Muscle layer of duodenum (tissue), 2 donors: ENCODE measurements around the gene ECHDC3.

Source experiments
- H3K27ac ChIP-seq: one replicate; pipeline ENCODE4 v1.7.0; 2013; ENCODE audit warnings: mild to moderate bottlenecking, low read length
- H3K27me3 ChIP-seq: one replicate; pipeline ENCODE4 v1.7.0; 2013; ENCODE audit warnings: low read depth, mild to moderate bottlenecking, control low read depth, low read length
- H3K36me3 ChIP-seq, 2 donors: one replicate each; pipeline ENCODE4 v1.7.0; 2013; ENCODE audit warnings: low read length in 2 of 2, control low read depth in 1 of 2, mild to moderate bottlenecking in 1 of 2; ENCODE audit not compliant: insufficient read depth in 2 of 2, control insufficient read depth in 1 of 2
- H3K4me1 ChIP-seq, 2 donors: one replicate each; pipeline ENCODE4 v1.7.0; 2013; ENCODE audit warnings: low read length in 2 of 2, mild to moderate bottlenecking in 2 of 2, control low read depth in 1 of 2, moderate library complexity in 1 of 2; ENCODE audit not compliant: insufficient read depth in 2 of 2, control insufficient read depth in 1 of 2
- H3K4me3 ChIP-seq, 2 donors: one replicate each; pipeline ENCODE4 v1.7.0; 2013; ENCODE audit warnings: low read length in 2 of 2, low read depth in 1 of 2, mild to moderate bottlenecking in 1 of 2
- H3K9me3 ChIP-seq, 2 donors: one replicate each; pipeline ENCODE4 v1.7.0; 2013; ENCODE audit warnings: low read length in 2 of 2, control low read depth in 1 of 2, mild to moderate bottlenecking in 1 of 2; ENCODE audit not compliant: control insufficient read depth in 1 of 2
- donor health status: healthy.

ECHDC3 gene

DNA sequence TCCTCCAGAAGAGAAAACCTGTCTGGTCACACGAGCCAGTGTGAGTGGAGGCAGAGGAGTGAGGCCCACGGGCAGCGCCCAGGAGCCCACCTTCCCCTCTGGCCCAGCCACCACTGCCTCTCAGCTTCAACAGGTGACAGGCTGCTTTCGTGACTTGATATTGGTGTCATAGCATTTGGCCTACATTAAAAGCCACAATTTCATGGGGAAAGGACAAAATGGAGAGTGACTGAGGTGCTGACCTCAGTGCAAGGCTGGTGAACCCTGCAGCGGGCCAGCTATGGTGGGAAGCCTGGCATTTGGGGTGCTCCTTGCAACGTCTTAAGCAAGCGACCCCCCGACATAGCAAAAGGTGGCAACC, 21.3 kb downstream of the ECHDC3 start:
- Histone ChIP-seq H3K27ac (no peak overlapping the region), H3K4me1 (peaks cover 0 to under 1% of the 10 kb centered on the region in 2 donors), H3K36me3 (peaks cover 0 to 21% of the 10 kb centered on the region in 2 donors), H3K27me3 (no peaks in the 10 kb centered on the region), H3K4me3 (no peak overlapping the region), H3K9me3 (no peaks in the 10 kb centered on the region)

DNA sequence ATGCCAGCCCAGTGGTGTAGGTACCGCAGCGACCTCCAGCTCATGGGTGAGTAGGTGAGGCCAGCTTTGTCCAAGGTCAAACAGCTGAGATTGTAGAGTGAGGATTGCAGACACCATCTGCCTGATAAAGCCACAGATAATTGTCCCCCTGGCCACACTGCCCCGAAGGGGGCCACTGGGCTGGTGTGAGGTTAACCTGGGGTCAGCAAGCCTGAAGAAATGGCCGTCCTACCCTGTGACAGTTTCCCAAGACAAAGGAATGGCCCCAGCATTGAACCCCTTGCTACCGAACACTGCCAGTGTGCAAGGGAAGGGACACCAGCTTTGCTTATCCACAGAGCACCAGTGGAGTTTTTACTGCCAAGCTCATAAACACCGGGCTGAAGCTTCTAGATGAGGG, 23.0 kb downstream of the ECHDC3 start:
- Histone ChIP-seq H3K27ac (no peak overlapping the region), H3K36me3 (peaks cover 0 to 21% of the 10 kb centered on the region in 2 donors), H3K27me3 (no peaks in the 10 kb centered on the region), H3K4me3 (no peak overlapping the region), H3K4me1 (no peaks in the 10 kb centered on the region), H3K9me3 (no peaks in the 10 kb centered on the region)

DNA sequence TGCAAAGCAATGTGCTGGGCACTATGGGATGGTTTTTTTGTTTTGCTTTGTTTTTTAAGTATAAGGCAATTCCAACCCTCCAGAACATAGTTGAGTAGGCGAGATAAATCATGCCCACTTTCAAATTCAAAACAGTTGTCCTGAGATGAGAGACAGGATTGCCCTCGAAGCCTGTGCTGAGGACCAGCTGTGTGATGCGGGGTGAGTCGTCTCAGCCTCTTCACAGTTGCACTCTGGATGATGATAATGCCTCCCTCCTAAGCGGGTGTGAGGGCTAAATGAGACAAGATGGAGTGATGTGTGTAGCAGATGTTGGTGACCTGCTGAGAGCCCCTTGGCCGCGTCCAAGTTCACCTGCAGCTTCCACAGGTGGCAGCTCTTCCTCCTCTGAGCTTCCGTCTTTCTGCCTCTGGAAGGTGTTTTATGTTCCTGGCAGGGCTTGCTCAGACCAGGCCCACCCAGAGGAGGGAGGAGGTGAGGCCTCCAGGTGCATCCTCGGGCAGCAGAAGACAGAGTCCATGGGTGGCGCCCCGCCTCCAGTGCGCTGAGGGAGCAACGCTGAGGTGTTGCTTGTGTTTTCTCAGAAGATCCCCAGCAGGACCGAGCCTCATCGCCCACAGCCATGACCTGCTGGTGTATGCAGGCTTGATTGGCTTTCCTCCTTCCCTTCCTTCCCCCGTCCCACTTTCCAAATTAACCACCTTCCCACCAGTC, 30.6 kb downstream of the ECHDC3 start:
- Histone ChIP-seq H3K9me3 (no peaks in the 10 kb centered on the region), H3K4me1 (no peaks in the 10 kb centered on the region), H3K27ac (no peak overlapping the region), H3K4me3 (no peak overlapping the region), H3K27me3 (no peaks in the 10 kb centered on the region), H3K36me3 (no peaks in the 10 kb centered on the region)

DNA sequence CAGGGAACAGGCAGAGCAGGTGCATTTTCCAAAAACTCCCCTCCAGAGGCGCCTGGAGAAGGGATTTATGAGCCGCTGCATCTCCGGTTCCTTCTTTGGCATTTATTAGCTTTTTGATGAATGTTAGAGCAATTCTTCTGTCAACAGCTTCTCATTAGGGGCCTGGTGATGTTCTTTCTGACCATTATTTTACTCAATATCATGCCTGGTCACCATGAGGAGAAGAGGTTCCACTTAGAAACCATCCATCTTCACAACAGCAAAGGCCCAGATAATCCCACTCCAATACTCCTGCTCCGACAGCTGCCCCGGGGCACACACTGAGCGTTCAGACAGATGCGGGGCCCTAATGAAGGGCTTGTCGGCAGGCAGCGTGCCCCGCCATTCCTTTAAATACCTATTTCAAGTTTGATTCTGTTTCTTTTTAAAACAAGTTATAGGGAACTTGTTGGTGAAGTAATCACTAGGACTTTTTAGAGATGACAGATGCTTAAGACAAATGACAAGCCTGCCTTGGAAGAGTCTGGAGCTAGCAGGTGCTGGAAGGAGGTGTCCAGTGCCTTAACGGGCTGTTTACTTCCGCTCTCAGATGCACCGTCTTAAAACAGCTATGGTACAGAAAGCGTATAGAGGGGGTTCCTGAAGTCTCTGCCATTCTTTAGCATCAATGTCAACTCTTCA, 31.7 kb downstream of the ECHDC3 start:
- H3K4me3 ChIP-seq: no peak overlapping the region
- H3K27ac ChIP-seq: no peak overlapping the region
- no peaks in the 10 kb centered on the region for H3K9me3 ChIP-seq
- H3K4me1 ChIP-seq: no peaks in the 10 kb centered on the region
- no peaks in the 10 kb centered on the region for H3K27me3 ChIP-seq
- H3K36me3 ChIP-seq: no peaks in the 10 kb centered on the region

- H3K36me3 ChIP-seq: no peaks in the 10 kb centered on the region
- no peaks in the 10 kb centered on the region for H3K4me1 ChIP-seq
- no peak overlapping the region for H3K4me3 ChIP-seq
- no peaks in the 10 kb centered on the region for H3K9me3 ChIP-seq
- no peak overlapping the region for H3K27ac ChIP-seq
- no peaks in the 10 kb centered on the region for H3K27me3 ChIP-seq
Measured at GRCh38 chr10:11775412-11775811, 33.2 kb downstream of the ECHDC3 start.

- Histone ChIP-seq H3K4me1 (no peaks in the 10 kb centered on the region), H3K4me3 (no peak overlapping the region), H3K36me3 (no peaks in the 10 kb centered on the region), H3K9me3 (no peaks in the 10 kb centered on the region), H3K27ac (no peak overlapping the region), H3K27me3 (no peaks in the 10 kb centered on the region)
Measured at GRCh38 chr10:11776080-11776479, 33.9 kb downstream of the ECHDC3 start.

DNA sequence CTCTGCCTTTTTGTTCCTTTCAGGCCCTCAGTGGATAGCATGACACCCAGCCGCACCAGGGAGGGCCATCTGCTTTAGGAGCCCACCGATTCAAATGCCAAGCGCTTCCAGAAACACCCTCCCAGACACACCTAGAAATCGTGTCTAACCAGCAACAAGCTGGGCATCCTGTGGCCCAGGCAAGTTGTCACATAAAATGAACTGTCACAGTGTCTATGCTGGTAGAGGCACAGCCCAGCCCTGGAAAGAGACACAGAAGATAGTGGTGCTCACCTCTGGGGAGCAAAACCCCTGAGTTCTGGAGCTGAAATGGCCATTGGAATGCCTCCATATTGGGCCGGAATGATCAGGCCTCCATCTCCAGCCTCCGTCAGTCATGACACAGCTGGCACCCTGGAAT, 38.9 kb downstream of the ECHDC3 start:
- no peaks in the 10 kb centered on the region for H3K27me3 ChIP-seq
- H3K9me3 ChIP-seq: no peaks in the 10 kb centered on the region
- H3K27ac ChIP-seq: no peak overlapping the region
- no peak overlapping the region for H3K4me3 ChIP-seq
- H3K4me1 ChIP-seq: no peaks in the 10 kb centered on the region
- no peaks in the 10 kb centered on the region for H3K36me3 ChIP-seq

DNA sequence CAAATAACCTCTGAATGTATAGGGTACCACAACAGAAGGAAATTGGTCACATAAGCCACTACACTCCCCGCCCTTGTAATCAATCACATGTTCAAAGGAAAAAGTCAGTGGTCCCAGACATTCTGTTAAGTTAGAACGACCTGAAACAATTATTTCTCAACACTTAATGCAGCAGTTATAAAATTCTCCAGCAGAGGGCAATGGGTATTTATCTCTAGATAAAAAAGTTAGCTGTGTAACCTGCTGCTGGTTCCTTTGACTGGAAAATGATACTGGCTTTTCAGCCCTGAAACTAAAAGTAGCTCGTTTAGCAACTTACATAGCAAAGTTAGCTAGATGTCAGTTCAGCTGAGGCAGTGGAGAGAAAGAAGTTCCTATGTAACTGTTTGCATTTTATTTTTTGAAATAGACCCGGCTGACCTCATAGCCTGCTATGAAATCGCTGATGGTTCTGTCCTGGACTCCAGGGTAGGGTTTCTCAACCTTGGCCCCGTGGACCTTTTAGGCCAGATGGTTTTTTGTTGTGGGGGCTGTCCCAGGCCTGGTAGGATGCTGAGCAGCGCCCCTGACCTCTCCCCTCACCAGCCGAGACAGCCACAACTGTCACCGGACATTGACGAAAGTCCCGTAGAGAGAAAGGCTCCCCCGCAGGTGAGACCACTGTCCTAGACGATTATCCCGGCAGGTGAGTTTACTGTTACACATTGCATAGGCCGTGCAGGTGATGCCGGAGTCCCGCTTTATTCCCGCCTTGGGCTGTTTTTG, 40.8 kb downstream of the ECHDC3 start:
- H3K9me3 ChIP-seq: no peaks in the 10 kb centered on the region
- no peaks in the 10 kb centered on the region for H3K27me3 ChIP-seq
- H3K4me1 ChIP-seq: no peaks in the 10 kb centered on the region
- no peak overlapping the region for H3K27ac ChIP-seq
- H3K4me3 ChIP-seq: no peak overlapping the region
- H3K36me3 ChIP-seq: no peaks in the 10 kb centered on the region

GRCh38 chr10:11783558-11783865, 41.3 kb downstream of the ECHDC3 start:
- no peaks in the 10 kb centered on the region for H3K9me3 ChIP-seq
- no peak overlapping the region for H3K27ac ChIP-seq
- H3K36me3 ChIP-seq: no peaks in the 10 kb centered on the region
- no peaks in the 10 kb centered on the region for H3K4me1 ChIP-seq
- no peak overlapping the region for H3K4me3 ChIP-seq
- H3K27me3 ChIP-seq: no peaks in the 10 kb centered on the region

- H3K9me3 ChIP-seq: no peaks in the 10 kb centered on the region
- no peaks in the 10 kb centered on the region for H3K36me3 ChIP-seq
- no peaks in the 10 kb centered on the region for H3K27me3 ChIP-seq
- H3K27ac ChIP-seq: no peak overlapping the region
- no peak overlapping the region for H3K4me3 ChIP-seq
- no peaks in the 10 kb centered on the region for H3K4me1 ChIP-seq
Measured at GRCh38 chr10:11787374-11787773, 45.2 kb downstream of the ECHDC3 start.

DNA sequence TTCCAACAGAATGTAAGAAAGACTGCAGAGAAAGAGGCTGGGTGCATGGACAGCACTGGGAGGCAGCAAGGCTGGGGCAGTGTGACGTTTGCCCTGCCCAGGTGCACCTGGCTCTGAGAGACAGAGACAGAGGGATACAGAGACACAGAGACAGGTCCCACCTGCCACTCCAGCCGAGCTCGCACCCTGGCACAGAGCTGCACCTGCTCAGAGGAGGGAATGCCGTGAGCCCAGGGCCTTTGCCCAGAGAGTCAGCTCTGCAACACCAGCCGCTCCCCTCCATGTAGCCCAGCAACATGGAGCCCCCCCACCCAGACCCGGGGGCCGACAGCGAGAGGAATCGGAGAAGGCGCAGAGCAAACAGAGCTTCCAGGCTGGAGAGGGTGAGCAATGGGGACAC, 45.7 kb downstream of the ECHDC3 start:
- Histone ChIP-seq H3K36me3 (no peaks in the 10 kb centered on the region), H3K4me3 (no peak overlapping the region), H3K9me3 (no peaks in the 10 kb centered on the region), H3K27me3 (no peaks in the 10 kb centered on the region), H3K27ac (no peak overlapping the region), H3K4me1 (no peaks in the 10 kb centered on the region)
